Keratinocyte (primary cell): ENCODE results near the gene SNW1. TPM values are rescaled to one million over a fixed set of nuclear protein-coding genes. Genes with fewer than 3 reads are reported as not detected.
"Not testable (repeated sequence)": the region's sequence is repeated elsewhere in the genome, so short reads cannot be mapped to it uniquely, and the experiment has no call there.

Source experiments
- DNase-seq: peaks from one replicate; pipeline ENCODE4 v3.0.0-alpha.2; 2011; ENCODE audit warnings: low read depth, missing footprints, low spot score
- FAIRE-seq: peaks from 2 replicates; lab custom pipeline; 2011; peaks lifted over from hg19 to GRCh38; lab: Jason Lieb, UNC
- H2AFZ ChIP-seq: 2 replicates; pipeline ENCODE4 v1.6.0; 2012; ENCODE audit warnings: low read length, control low read depth, inconsistent platforms; ENCODE audit not compliant: control insufficient read depth
- H3K27ac ChIP-seq: 2 replicates; pipeline ENCODE4 v1.5.1; 2011; ENCODE audit warnings: low read length; ENCODE audit not compliant: control insufficient read depth, insufficient read depth
- H3K27me3 ChIP-seq: 3 replicates; pipeline ENCODE4 v1.6.0; 2011; ENCODE audit warnings: low read length; ENCODE audit not compliant: control insufficient read depth, insufficient read depth; ENCODE audit errors: extremely low read depth
- H3K36me3 ChIP-seq, 2 experiments: 2 replicates in 1 of 2; 3 replicates in 1 of 2; pipeline ENCODE4 v1.5.1; 2011; ENCODE audit warnings: low read length in 2 of 2, mild to moderate bottlenecking in 1 of 2; ENCODE audit not compliant: control insufficient read depth in 2 of 2, insufficient read depth in 2 of 2; ENCODE audit errors: extremely low read depth in 1 of 2
- H3K4me1 ChIP-seq: 3 replicates; pipeline ENCODE4 v1.5.1; 2011; ENCODE audit warnings: low read length; ENCODE audit not compliant: control insufficient read depth, insufficient read depth; ENCODE audit errors: extremely low read depth
- H3K4me2 ChIP-seq: 3 replicates; pipeline ENCODE4 v1.6.0; 2011; ENCODE audit warnings: low read depth, low read length; ENCODE audit not compliant: control insufficient read depth, insufficient read depth; ENCODE audit errors: extremely low read depth
- H3K4me3 ChIP-seq, 3 experiments: fragments of 200-600 bp in 1 of 3; sonication (generic) in 1 of 3; 2 replicates in 2 of 3; 3 replicates in 1 of 3; pipeline ENCODE4 v1.5.1; 2011 to 2016; ENCODE audit warnings: low read length in 3 of 3, mild to moderate bottlenecking in 3 of 3, control low read depth in 2 of 3, inconsistent platforms in 1 of 3, low read depth in 1 of 3, mixed read lengths in 1 of 3, mixed run types in 1 of 3, moderate library complexity in 1 of 3; ENCODE audit not compliant: control insufficient read depth in 2 of 3, insufficient read depth in 2 of 3; ENCODE audit errors: extremely low read depth in 1 of 3
- H3K79me2 ChIP-seq: 2 replicates; pipeline ENCODE4 v1.6.0; 2012; ENCODE audit warnings: low read length; ENCODE audit not compliant: control insufficient read depth, insufficient read depth
- H3K9ac ChIP-seq: 3 replicates; pipeline ENCODE4 v1.6.0; 2011; ENCODE audit warnings: low read length; ENCODE audit not compliant: control insufficient read depth, insufficient read depth; ENCODE audit errors: extremely low read depth
- H3K9me1 ChIP-seq: 3 replicates; pipeline ENCODE4 v1.6.0; 2011; ENCODE audit warnings: low read length; ENCODE audit not compliant: control insufficient read depth, insufficient read depth; ENCODE audit errors: extremely low read depth
- H3K9me3 ChIP-seq: 2 replicates; pipeline ENCODE4 v1.5.1; 2012; ENCODE audit warnings: low read depth, low read length; ENCODE audit not compliant: control insufficient read depth
- H4K20me1 ChIP-seq: 3 replicates; pipeline ENCODE4 v1.6.0; 2011; ENCODE audit warnings: low read length; ENCODE audit not compliant: control insufficient read depth, insufficient read depth; ENCODE audit errors: extremely low read depth
- CTCF ChIP-seq, 3 experiments: IDR thresholded peaks in 1 of 3; conservative IDR thresholded peaks in 1 of 3; optimal IDR thresholded peaks in 1 of 3; 2 replicates in 2 of 3; 3 replicates in 1 of 3; pipeline versions ENCODE3 to v1.5.1; 2011; ENCODE audit warnings: low read length in 3 of 3, mild to moderate bottlenecking in 3 of 3, moderate library complexity in 2 of 3, control low read depth in 1 of 3, inconsistent platforms in 1 of 3; ENCODE audit not compliant: insufficient read depth in 2 of 3; ENCODE audit errors: extremely low read depth in 1 of 3
- EZH2 ChIP-seq: IDR thresholded peaks from one replicate; pipeline ENCODE4 v1.6.1; 2012; ENCODE audit warnings: inconsistent platforms, mild to moderate bottlenecking, low read length, moderate library complexity
- dilution Hi-C: fragments of 300-500 bp; cut with MboI; formaldehyde crosslinking; loops from one replicate; pipeline ENCODE4 v1.7.0; 2020; ENCODE audit warnings: low sequenced_read_pairs; ENCODE audit not compliant: extremely low pct_ligation_motif_present
- polyA plus RNA-seq, 5 experiments: library from polyadenylated mRNA; depleted of rRNA in 3 of 5; stranded (reverse) in 3 of 5; stranded (forward) in 1 of 5; unstranded in 1 of 5; fragments of >200 nt; gene quantifications; 1 replicate in 1 of 5; 2 replicates in 3 of 5; 3 replicates in 1 of 5; pipeline versions ENCODE4 v1.2.1 to v1.2.3, GENCODE V29; 2011 to 2012; ENCODE audit warnings: missing spikeins in 2 of 5, low read depth in 1 of 5, low replicate concordance in 1 of 5

Gene SNW1
- polyA plus RNA-seq, 1 donor (not counting 4 experiments of a cell fraction or from before 2014, with no cell fraction given), result 52.5 TPM

GRCh38 chr14:77752266-77752665 is 8.7 kb downstream of the SNW1 start:
- Histone ChIP-seq H3K9ac (no peak overlapping the region), H3K4me2 (no peak overlapping the region), H3K9me3 (no peaks in the 10 kb centered on the region), H3K36me3 (peaks cover 11 to 20% of the 10 kb centered on the region in 2 experiments), H3K9me1 (no peaks in the 10 kb centered on the region), H3K27ac (no peak overlapping the region), H3K79me2 (peaks cover 45% of the 10 kb centered on the region), H4K20me1 (no peaks in the 10 kb centered on the region), H3K27me3 (no peaks in the 10 kb centered on the region), H3K4me3 (no peak overlapping the region), H2AFZ (no peak overlapping the region), H3K4me1 (no peaks in the 10 kb centered on the region)
- TF ChIP-seq CTCF (optimal IDR thresholded peaks at IDR 0.05 in 1 of 3, IDR thresholded peaks at IDR 0.05 in 1 of 3, conservative IDR thresholded peaks at IDR 0.05 in 1 of 3; ENCODE audit: extremely low read depth in 1 of 3, insufficient read depth in 2 of 3, low read length in 3 of 3) (no peak), EZH2 (no peak)
- no peak for DNase-seq
- dilution Hi-C loops, result no loop called here
- FAIRE-seq, result no peak

- FAIRE-seq, H3K9me1 ChIP-seq, H3K9me3 ChIP-seq, H3K4me2 ChIP-seq, DNase-seq, H3K4me1 ChIP-seq, H3K4me3 ChIP-seq, H3K27me3 ChIP-seq, H3K27ac ChIP-seq, H2AFZ ChIP-seq, dilution Hi-C loops, H4K20me1 ChIP-seq, H3K9ac ChIP-seq: not testable (repeated sequence)
- H3K79me2 ChIP-seq, result peaks cover 28% of the 10 kb centered on the region
- H3K36me3 ChIP-seq, result peaks cover 14 to 18% of the 10 kb centered on the region in 2 experiments
These were observed 13.5 kb downstream of the SNW1 start for GRCh38 chr14:77747425-77747824.

DNA sequence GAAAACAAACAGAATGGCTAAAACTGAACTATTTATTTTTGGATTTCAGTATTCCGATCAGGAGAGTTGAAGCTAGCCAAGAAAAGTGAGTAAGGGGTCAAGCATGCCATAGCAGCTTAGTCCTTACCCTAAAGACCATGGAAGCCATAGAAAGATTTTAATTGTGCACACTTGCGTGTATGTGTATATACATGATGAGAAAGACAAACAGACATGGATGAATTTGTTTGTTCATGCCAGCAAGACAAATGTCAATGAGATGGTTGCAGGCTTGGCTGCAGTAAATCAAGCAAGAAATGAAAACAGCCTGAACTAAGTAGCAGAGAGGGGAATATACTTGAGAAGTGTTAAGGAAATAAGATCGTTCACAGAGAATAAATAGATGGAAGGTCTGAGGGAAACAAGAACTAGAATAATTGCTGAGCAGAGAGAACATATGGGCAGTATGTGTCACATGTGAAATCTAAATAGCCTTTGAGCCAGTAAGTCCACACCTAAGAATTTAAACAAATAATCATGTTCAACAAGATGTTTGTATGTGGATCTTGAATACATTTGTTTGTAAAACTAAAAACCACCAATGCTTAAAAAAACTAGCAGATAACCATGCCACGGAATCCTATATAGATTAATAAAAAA is 14.8 kb downstream of the SNW1 start:
- H3K9me3 ChIP-seq, result no peaks in the 10 kb centered on the region
- H3K4me3 ChIP-seq, result no peak overlapping the region
- DNase-seq (no peak), FAIRE-seq (no peak)
- no peaks in the 10 kb centered on the region for H3K9me1 ChIP-seq
- H3K4me2 ChIP-seq, result no peak overlapping the region
- no peak overlapping the region for H2AFZ ChIP-seq
- dilution Hi-C loops, result no loop called here
- H3K4me1 ChIP-seq, result no peaks in the 10 kb centered on the region
- H3K27me3 ChIP-seq, result no peaks in the 10 kb centered on the region
- no peak for TF ChIP-seq CTCF (optimal IDR thresholded peaks at IDR 0.05 in 1 of 3, IDR thresholded peaks at IDR 0.05 in 1 of 3, conservative IDR thresholded peaks at IDR 0.05 in 1 of 3; ENCODE audit: extremely low read depth in 1 of 3, insufficient read depth in 2 of 3, low read length in 3 of 3)
- no peak for TF ChIP-seq EZH2
- no peak overlapping the region for H3K27ac ChIP-seq
- no peaks in the 10 kb centered on the region for H4K20me1 ChIP-seq
- peaks cover 15 to 16% of the 10 kb centered on the region in 2 experiments for H3K36me3 ChIP-seq
- peaks cover 29% of the 10 kb centered on the region for H3K79me2 ChIP-seq
- no peak overlapping the region for H3K9ac ChIP-seq
